Ovary (tissue), 9 donors: ENCODE results near the gene SMAD3. TPM values are rescaled to one million over a fixed set of nuclear protein-coding genes. Genes with fewer than 3 reads are reported as not detected.

ENCODE experiments used
- DNase-seq, 5 donors: peaks; one replicate each; pipeline ENCODE4 v3.0.0-alpha.2; 2019 to 2020
- H3K27ac ChIP-seq, 2 donors: fragments of 200-600 bp; one replicate each; pipeline versions ENCODE4 v1.5.1 to v1.8.0; 2019 to 2022
- H3K27me3 ChIP-seq: fragments of 200-600 bp; one replicate; pipeline ENCODE4 v1.8.0; 2022
- H3K36me3 ChIP-seq: fragments of 200-600 bp; sonication (generic); one replicate; pipeline ENCODE4 v1.5.1; 2019
- H3K4me1 ChIP-seq: one replicate; pipeline ENCODE4 v1.8.1; 2013; ENCODE audit warnings: mild to moderate bottlenecking, moderate library complexity; ENCODE audit not compliant: insufficient read depth
- H3K4me3 ChIP-seq: fragments of 200-600 bp; sonication (generic); one replicate; pipeline ENCODE4 v1.5.1; 2017
- H3K9me3 ChIP-seq, 2 donors: fragments of 200-600 bp in 1 of 2; sonication (generic) in 1 of 2; one replicate each; pipeline versions ENCODE4 v1.5.1 to v1.8.1; 2013 to 2019; ENCODE audit warnings: mild to moderate bottlenecking in 1 of 2, moderate library complexity in 1 of 2
- CTCF ChIP-seq, 3 donors: fragments of 450-650 bp in 2 of 3; fragments of 200-600 bp in 1 of 3; IDR thresholded peaks; one replicate each; pipeline versions ENCODE4 v1.5.1 to v1.8.0; 2016 to 2022; ENCODE audit warnings: antibody characterized with exemption in 3 of 3, mild to moderate bottlenecking in 1 of 3
- EP300 ChIP-seq: sonication (generic); formaldehyde crosslinking; IDR thresholded peaks from one replicate; pipeline ENCODE4 v1.6.1; 2017; ENCODE audit warnings: antibody characterized with exemption
- POLR2A ChIP-seq: fragments of 450-650 bp; IDR thresholded peaks from one replicate; pipeline ENCODE4 v1.6.1; 2017; ENCODE audit warnings: antibody characterized with exemption, mild to moderate bottlenecking, moderate library complexity
- WGBS, 3 donors: extraction: QIAGEN DNeasy Blood & Tissue Kit in 1 of 3; methylation state at CpG; one replicate each; pipeline versions ENCODE4 v1.1.5 to v1.1.7; 2013 to 2017; 5-methylcytosine and 5-hydroxymethylcytosine counted together
- intact Hi-C, 4 donors: fragments of 100-400 bp; cut with DNase I; formaldehyde crosslinking; loops; one replicate each; pipeline versions ENCODE4 v1.11.0 to v1.15.1; 2022 to 2023
- polyA plus RNA-seq, 2 donors: library from polyadenylated mRNA; stranded (reverse); fragments of 200-250 nt in 1 of 2; fragments of 350-450 nt in 1 of 2; fragmentation: Illumina TruSeq in 1 of 2; extraction: RNeasy Lipid Tissue Mini Kit (QIAGEN cat#74804) in 1 of 2; gene quantifications; one replicate each; pipeline ENCODE4 v1.2.3, GENCODE V29; 2013 to 2014
- total RNA-seq, 7 donors: library from RNA; depleted of rRNA in 2 of 7; stranded (reverse); fragments of >200 nt in 2 of 7; fragmentation: NEBNext Ultra II Directional in 3 of 7; extraction: Animal tissue kit (Norgen Biotek cat#: 25700) in 3 of 7; gene quantifications; one replicate each; pipeline versions ENCODE4 v1.1.0 to v1.2.4, GENCODE V29; 2016 to 2023
- donor health status: DM: no; HTN: no; CAD: no; lungs with moderate emphysema.
- donor health status: DM: no; HTN: no; CAD: no.
- donor health status: Bipolar disorder and iron deficiency.
- donor health status: DM: yes; HTN: yes; CAD: no.
- donor health status: DM: no; HTN: no; CAD: no.
- donor health status: DM: yes; HTN: yes; CAD: no.

The SMAD3 gene
- total and polyA plus RNA-seq, 9 donors: 18.7 to 78.6 (median 46.0) TPM

DNA sequence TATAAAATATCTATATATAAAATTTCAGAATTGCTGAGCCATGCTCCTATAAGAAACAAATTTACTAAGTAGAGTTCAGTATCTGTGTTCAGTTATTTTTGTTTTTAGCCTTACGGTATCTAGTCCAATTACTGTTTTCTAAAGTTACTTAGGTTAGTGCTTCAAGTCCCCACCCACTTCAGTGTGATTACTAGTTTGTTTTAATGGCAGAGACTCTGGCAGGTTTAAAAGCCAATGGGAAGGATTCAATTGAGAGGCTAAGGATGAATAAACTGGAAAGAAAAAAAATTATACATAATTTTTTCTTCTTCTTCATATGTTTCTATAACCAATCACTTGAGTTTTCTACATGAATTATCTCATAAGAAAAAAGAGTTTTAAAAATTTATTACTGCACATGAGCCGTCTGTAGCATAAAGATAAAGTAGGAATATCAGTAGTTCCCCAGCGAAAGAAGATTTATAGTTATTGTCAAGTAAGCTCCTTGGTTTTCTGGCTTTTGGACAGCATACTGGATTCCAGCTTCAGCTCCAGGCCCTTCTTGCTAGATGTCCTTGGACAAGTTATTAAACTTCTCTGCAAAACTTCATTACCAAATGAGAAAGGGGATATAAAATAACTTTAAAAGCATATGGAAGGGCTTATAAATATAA is 142.3 kb downstream of the SMAD3 start:
- 67 to 81% (median 81%) methylated on average over 3 of the region's 3 CpGs for WGBS, 3 donors

GRCh38 chr15:67208396-67208795 is 143.0 kb downstream of the SMAD3 start:
- H3K36me3 ChIP-seq: no peaks in the 10 kb centered on the region
- no peaks in the 10 kb centered on the region for H3K9me3 ChIP-seq
- TF ChIP-seq CTCF (IDR thresholded peaks at IDR 0.05) (no peak), POLR2A (no peak), EP300 (no peak)

More for the DNA sequence above, 142.3 kb downstream of the SMAD3 start:
- intact Hi-C loops: no loop called here
- H3K36me3 ChIP-seq: no peaks in the 10 kb centered on the region
- no peaks in the 10 kb centered on the region for H3K9me3 ChIP-seq
- H3K4me3 ChIP-seq: no peak overlapping the region
- H3K4me1 ChIP-seq: no peaks in the 10 kb centered on the region
- no peak for TF ChIP-seq EP300
- no peak for TF ChIP-seq POLR2A
- TF ChIP-seq CTCF (IDR thresholded peaks at IDR 0.05): no peak
- H3K27ac ChIP-seq: no peak overlapping the region
- no peaks in the 10 kb centered on the region for H3K27me3 ChIP-seq
- DNase-seq: no peak

GRCh38 chr15:67210555-67211168 is 145.3 kb downstream of the SMAD3 start:
- Histone ChIP-seq H3K9me3 (no peaks in the 10 kb centered on the region), H3K4me3 (no peak overlapping the region), H3K4me1 (no peaks in the 10 kb centered on the region), H3K27me3 (no peaks in the 10 kb centered on the region), H3K27ac (no peak overlapping the region), H3K36me3 (no peaks in the 10 kb centered on the region)
- WGBS, 3 donors: 54 to 72% (median 59%) methylated on average over 5 of the region's 5 CpGs
- TF ChIP-seq CTCF (IDR thresholded peaks at IDR 0.05) (no peak), POLR2A (no peak), EP300 (no peak)
- intact Hi-C loops: no loop called here
- DNase-seq: no peak

More at GRCh38 chr15:67208396-67208795, 143.0 kb downstream of the SMAD3 start:
- Histone ChIP-seq H3K4me1 (no peaks in the 10 kb centered on the region), H3K4me3 (no peak overlapping the region), H3K27me3 (no peaks in the 10 kb centered on the region), H3K27ac (no peak overlapping the region)
- WGBS, 3 donors: 69 to 95% (median 95%) methylated on average over 2 of the region's 2 CpGs
- no peak for DNase-seq
- intact Hi-C loops: no loop called here

- H3K27ac ChIP-seq: no peak overlapping the region
- no peaks in the 10 kb centered on the region for H3K36me3 ChIP-seq
- H3K4me1 ChIP-seq: no peaks in the 10 kb centered on the region
- 77 to 94% (median 87%) methylated on average over 4 of the region's 4 CpGs for WGBS, 3 donors
- intact Hi-C loops: no loop called here
- H3K9me3 ChIP-seq: no peaks in the 10 kb centered on the region
- H3K4me3 ChIP-seq: no peak overlapping the region
- DNase-seq: no peak
- no peaks in the 10 kb centered on the region for H3K27me3 ChIP-seq
- no peak for TF ChIP-seq POLR2A
- TF ChIP-seq EP300: no peak
- no peak for TF ChIP-seq CTCF (IDR thresholded peaks at IDR 0.05)
These were observed 147.4 kb downstream of the SMAD3 start for GRCh38 chr15:67212684-67213367.
